ENCODE measurements around the gene TACSTD2. TPM values are rescaled to one million over a fixed set of nuclear protein-coding genes. Genes with fewer than 3 reads are reported as not detected.
A peak's percentile ranks its signal among the peaks of the same experiment; 100 is the strongest.

The TACSTD2 gene
- total RNA-seq, 2 donors from 2014 or later = 0.46 to 0.51 TPM

GRCh38 chr1:58587667-58588066, 10.6 kb upstream of the TACSTD2 start:
- peaks cover 24% of the 10 kb centered on the region for H3K27me3 ChIP-seq (ENCODE audit: control insufficient read depth, insufficient read depth, low read length, poor library complexity, severe bottlenecking)
- H3K4me1 ChIP-seq (ENCODE audit: control insufficient read depth, insufficient read depth, low read length) = no peaks in the 10 kb centered on the region
- H3K36me3 ChIP-seq (ENCODE audit: control insufficient read depth, insufficient read depth, low read length) = no peaks in the 10 kb centered on the region
- no peak overlapping the region for H3K9ac ChIP-seq (ENCODE audit: extremely low read depth, low read length, poor library complexity, severe bottlenecking)
- no peak overlapping the region for H3K27ac ChIP-seq (ENCODE audit: low read depth, low read length)
- WGBS, 2 experiments (ENCODE audit: insufficient coverage in 1 of 2, insufficient read length in 1 of 2) = 88 to 93% methylated on average over 1 to 2 of the region's 2 CpGs
- Mint-ChIP-seq H3K36me3 (ENCODE audit: low read depth) (no peaks in the 10 kb centered on the region), H3K4me1 (no peaks in the 10 kb centered on the region), H3K27ac (no peak overlapping the region), H3K4me3 (no peak overlapping the region), H3K9me3 (no peaks in the 10 kb centered on the region), H3K27me3 (ENCODE audit: insufficient read depth) (peaks cover 27% of the 10 kb centered on the region)
- no peak for DNase-seq
- no peaks in the 10 kb centered on the region for H3K9me3 ChIP-seq (ENCODE audit: control insufficient read depth, low read length)
- TF ChIP-seq CTCF (conservative IDR thresholded peaks at IDR 0.05) = no peak
- no peak overlapping the region for H3K4me3 ChIP-seq (ENCODE audit: low read length)

GRCh38 chr1:58586271-58586670, 9.2 kb upstream of the TACSTD2 start:
- Histone ChIP-seq H3K27ac (ENCODE audit: low read depth, low read length) (no peak overlapping the region), H3K27me3 (ENCODE audit: control insufficient read depth, insufficient read depth, low read length, poor library complexity, severe bottlenecking) (peaks cover 15% of the 10 kb centered on the region), H3K4me1 (ENCODE audit: control insufficient read depth, insufficient read depth, low read length) (no peaks in the 10 kb centered on the region), H3K9me3 (ENCODE audit: control insufficient read depth, low read length) (no peaks in the 10 kb centered on the region), H3K9ac (ENCODE audit: extremely low read depth, low read length, poor library complexity, severe bottlenecking) (no peak overlapping the region), H3K36me3 (ENCODE audit: control insufficient read depth, insufficient read depth, low read length) (no peaks in the 10 kb centered on the region), H3K4me3 (ENCODE audit: low read length) (no peak overlapping the region)
- TF ChIP-seq CTCF (conservative IDR thresholded peaks at IDR 0.05) = no peak
- no peak overlapping the region for H3K27ac Mint-ChIP-seq
- no peak overlapping the region for H3K4me3 Mint-ChIP-seq
- peak; percentile 35 for DNase-seq
- H3K4me1 Mint-ChIP-seq = no peaks in the 10 kb centered on the region
- no peaks in the 10 kb centered on the region for H3K36me3 Mint-ChIP-seq (ENCODE audit: low read depth)
- 82% methylated on average over 4 of the region's 4 CpGs; no CpG with 5 or more reads in 1 of the 2 experiments for WGBS, 2 experiments (ENCODE audit: insufficient coverage in 1 of 2, insufficient read length in 1 of 2)
- no peaks in the 10 kb centered on the region for H3K9me3 Mint-ChIP-seq
- H3K27me3 Mint-ChIP-seq (ENCODE audit: insufficient read depth) = peaks cover 25% of the 10 kb centered on the region

GRCh38 chr1:58585581-58586151, 8.6 kb upstream of the TACSTD2 start:
- DNase-seq = no peak
- Mint-ChIP-seq H3K27me3 (ENCODE audit: insufficient read depth) (peaks cover 25% of the 10 kb centered on the region), H3K4me1 (no peaks in the 10 kb centered on the region), H3K27ac (no peak overlapping the region), H3K9me3 (no peaks in the 10 kb centered on the region), H3K36me3 (ENCODE audit: low read depth) (no peaks in the 10 kb centered on the region), H3K4me3 (no peak overlapping the region)
- H3K4me1 ChIP-seq (ENCODE audit: control insufficient read depth, insufficient read depth, low read length) = no peaks in the 10 kb centered on the region
- no peak for TF ChIP-seq CTCF (conservative IDR thresholded peaks at IDR 0.05)
- no peaks in the 10 kb centered on the region for H3K36me3 ChIP-seq (ENCODE audit: control insufficient read depth, insufficient read depth, low read length)
- no peak overlapping the region for H3K4me3 ChIP-seq (ENCODE audit: low read length)
- H3K9me3 ChIP-seq (ENCODE audit: control insufficient read depth, low read length) = no peaks in the 10 kb centered on the region
- no peak overlapping the region for H3K27ac ChIP-seq (ENCODE audit: low read depth, low read length)
- no peak overlapping the region for H3K9ac ChIP-seq (ENCODE audit: extremely low read depth, low read length, poor library complexity, severe bottlenecking)
- 53 to 64% methylated on average over 2 to 3 of the region's 3 CpGs for WGBS, 2 experiments (ENCODE audit: insufficient coverage in 1 of 2, insufficient read length in 1 of 2)
- H3K27me3 ChIP-seq (ENCODE audit: control insufficient read depth, insufficient read depth, low read length, poor library complexity, severe bottlenecking) = peaks cover 15% of the 10 kb centered on the region

All from endodermal cell (in vitro differentiated cells).